Hepatocyte (in vitro differentiated cells): ENCODE data around the gene AFAP1.

Experiments
- CTCF ChIP-seq: fragments of 200-600 bp; sonication (generic); IDR thresholded peaks from 2 replicates; pipeline ENCODE4 v1.5.1; 2016; ENCODE audit warnings: antibody characterized with exemption, mild to moderate bottlenecking; ENCODE audit not compliant: poor library complexity
- EZH2 ChIP-seq: fragments of 200-600 bp; sonication (generic); IDR thresholded peaks from 2 replicates; pipeline ENCODE4 v1.6.1; 2016; ENCODE audit warnings: antibody characterized with exemption, mild to moderate bottlenecking, borderline replicate concordance

GRCh38 chr4:7850489-7850888 lies 89.2 kb downstream of the AFAP1 start:
- TF ChIP-seq CTCF: no peak
- TF ChIP-seq EZH2: no peak
